HG03342 (cell line): ENCODE results near the gene BRSK1.

ENCODE experiments used
- ATAC-seq: cut with Tn5 transposase; IDR thresholded peaks from one replicate; pipeline ENCODE4 v1.9.1; 2021; ENCODE audit warnings: mild to moderate bottlenecking, moderate library complexity; ENCODE audit not compliant: unreplicated experiment

Gene BRSK1

GRCh38 chr19:55283548-55284377 lies at the start of gene BRSK1:
TSS of gene BRSK1 (plus strand) at chr19:55283997. CDS start at chr19:55284443, 446 bp downstream.
- no peak for ATAC-seq

- ATAC-seq: no peak
These were observed 45.8 kb upstream of the BRSK1 start for GRCh38 chr19:55238030-55238429.

- no peak for ATAC-seq
These were observed 44.8 kb upstream of the BRSK1 start for GRCh38 chr19:55239004-55239403.

GRCh38 chr19:55240713-55241020 lies 43.1 kb upstream of the BRSK1 start:
- ATAC-seq: no peak

- ATAC-seq: no peak
These were observed 42.5 kb upstream of the BRSK1 start for GRCh38 chr19:55241143-55241934.

- no peak for ATAC-seq
These were observed 41.8 kb upstream of the BRSK1 start for GRCh38 chr19:55241935-55242464.

GRCh38 chr19:55242517-55242916 lies 41.3 kb upstream of the BRSK1 start:
- no peak for ATAC-seq

- ATAC-seq: no peak
These were observed 39.7 kb upstream of the BRSK1 start for GRCh38 chr19:55244004-55244680.

GRCh38 chr19:55245236-55245904 lies 38.4 kb upstream of the BRSK1 start:
- no peak for ATAC-seq

GRCh38 chr19:55246462-55247451 lies 37.0 kb upstream of the BRSK1 start:
- no peak for ATAC-seq

- ATAC-seq: no peak
These were observed 36.1 kb upstream of the BRSK1 start for GRCh38 chr19:55247621-55248099.

- no peak for ATAC-seq
These were observed 35.6 kb upstream of the BRSK1 start for GRCh38 chr19:55248166-55248675.

GRCh38 chr19:55248704-55249103 lies 35.1 kb upstream of the BRSK1 start:
- no peak for ATAC-seq

GRCh38 chr19:55249841-55250240 lies 34.0 kb upstream of the BRSK1 start:
- no peak for ATAC-seq

GRCh38 chr19:55250262-55251036 lies 33.3 kb upstream of the BRSK1 start:
- ATAC-seq: no peak

GRCh38 chr19:55251341-55252081 lies 32.3 kb upstream of the BRSK1 start:
- no peak for ATAC-seq

- no peak for ATAC-seq
These were observed 30.8 kb upstream of the BRSK1 start for GRCh38 chr19:55252760-55253663.
